HepG2 (cell line): ENCODE data around the gene DDX1. TPM values are rescaled to one million over a fixed set of nuclear protein-coding genes. Genes with fewer than 3 reads are reported as not detected.

Experiments
- ATAC-seq: fragments of 200-7000 bp; cut with Tn5 transposase; 3 replicates; pipeline ENCODE4 v1.9.1; 2020; ENCODE audit warnings: mild to moderate bottlenecking, moderate library complexity
- BruUV-seq: library from RNA; stranded (reverse); fragments of 400-500 nt; replicated peaks from 2 replicates; lab custom pipeline; 2021; lab: Mats Ljungman, UMichigan
- CTCF ChIA-PET: fragments of 300-600 bp; formaldehyde crosslinking; extraction: SDS; loops from one replicate; lab custom pipeline; 2021; ENCODE audit warnings: low total read pairs, inconsistent platforms, low intra/inter-chr PET ratio; lab: Yijun Ruan, JAX
- POLR2A ChIA-PET: fragments of 350-600 bp; sonication (Branson Sonifier 250); formaldehyde crosslinking; loops from one replicate; lab custom pipeline; 2020; ENCODE audit warnings: antibody characterized with exemption, inconsistent platforms; lab: Yijun Ruan, JAX
- DNase-seq: peaks from one replicate; pipeline ENCODE4 v3.0.0-alpha.2; 2015; ENCODE audit warnings: low spot score
- FAIRE-seq: peaks from 3 replicates; lab custom pipeline; 2011; peaks lifted over from hg19 to GRCh38; lab: Jason Lieb, UNC
- H2AFZ ChIP-seq: one replicate; pipeline ENCODE4 v1.6.1; 2011; ENCODE audit warnings: low read length, inconsistent platforms
- H3K27ac ChIP-seq: fragments of 300-600 bp; 3 replicates; pipeline ENCODE4 v1.8.0; 2011; ENCODE audit warnings: mixed run types, mild to moderate bottlenecking, mixed read lengths, low read length, inconsistent platforms; ENCODE audit not compliant: insufficient read depth; ENCODE audit errors: extremely low read length
- H3K27me3 ChIP-seq, 2 experiments: fragments of 200-600 bp in 1 of 2; 2 replicates in 1 of 2; 3 replicates in 1 of 2; pipeline versions ENCODE4 v1.6.0 to v1.8.0; 2011; ENCODE audit warnings: low read length in 2 of 2, mild to moderate bottlenecking in 2 of 2, moderate library complexity in 2 of 2, inconsistent platforms in 1 of 2; ENCODE audit not compliant: insufficient read depth in 2 of 2, control insufficient read depth in 1 of 2
- H3K36me3 ChIP-seq, 2 experiments: fragments of 200-600 bp in 1 of 2; replicated peaks in 1 of 2; 2 replicates in 1 of 2; 3 replicates in 1 of 2; pipeline versions ENCODE4 v1.5.1 to v1.8.0; 2011; ENCODE audit warnings: low read length in 2 of 2, inconsistent platforms in 1 of 2; ENCODE audit not compliant: insufficient read depth in 2 of 2, control insufficient read depth in 1 of 2
- H3K4me1 ChIP-seq: 2 replicates; pipeline ENCODE4 v1.5.1; 2012; ENCODE audit warnings: low read length, inconsistent platforms; ENCODE audit not compliant: insufficient read depth
- H3K4me2 ChIP-seq: 2 replicates; pipeline ENCODE4 v1.6.0; 2011; ENCODE audit warnings: low read depth, low read length, inconsistent platforms
- H3K4me3 ChIP-seq, 3 experiments: fragments of 200-600 bp in 1 of 3; sonication (generic), shearing (Covaris generic) in 1 of 3; replicated peaks in 1 of 3; 2 replicates each; pipeline ENCODE4 v1.5.1; 2011 to 2016; ENCODE audit warnings: low read length in 3 of 3, inconsistent platforms in 2 of 3, low read depth in 2 of 3, mild to moderate bottlenecking in 2 of 3, control low read depth in 1 of 3, mixed read lengths in 1 of 3; ENCODE audit not compliant: insufficient read depth in 1 of 3
- H3K79me2 ChIP-seq: one replicate; pipeline ENCODE4 v1.6.1; 2011; ENCODE audit warnings: low read length, inconsistent platforms; ENCODE audit not compliant: insufficient read depth
- H3K9ac ChIP-seq: 2 replicates; pipeline ENCODE4 v1.6.0; 2011; ENCODE audit warnings: mild to moderate bottlenecking, low read depth, low read length, inconsistent platforms; ENCODE audit not compliant: insufficient read depth
- H3K9me3 ChIP-seq: 2 replicates; pipeline ENCODE4 v1.5.1; 2012; ENCODE audit warnings: mild to moderate bottlenecking, low read length
- H4K20me1 ChIP-seq: 2 replicates; pipeline ENCODE4 v1.6.0; 2011; ENCODE audit warnings: inconsistent platforms, mild to moderate bottlenecking, low read length, moderate library complexity; ENCODE audit not compliant: insufficient read depth
- ARNT2 ChIP-seq: sonication (generic); formaldehyde crosslinking; IDR thresholded peaks from 2 replicates; pipeline ENCODE4 v1.8.0; 2022; ENCODE audit warnings: mild to moderate bottlenecking, low read depth, missing genetic modification reagents, moderate library complexity
- ARNTL ChIP-seq: sonication (generic); formaldehyde crosslinking; IDR thresholded peaks from 2 replicates; pipeline ENCODE4 v1.4.0; 2020; ENCODE audit warnings: mild to moderate bottlenecking, missing genetic modification reagents
- BATF2 ChIP-seq: sonication (generic); formaldehyde crosslinking; IDR thresholded peaks from 2 replicates; pipeline ENCODE4 v1.8.0; 2022; ENCODE audit warnings: mild to moderate bottlenecking, missing genetic modification reagents, moderate library complexity
- CREM ChIP-seq, 2 experiments: sonication (generic) in 1 of 2; formaldehyde crosslinking in 1 of 2; IDR thresholded peaks; 2 replicates each; pipeline versions ENCODE4 v1.4.0 to v1.6.1; 2016 to 2020; ENCODE audit warnings: antibody characterized with exemption in 1 of 2, mild to moderate bottlenecking in 1 of 2, missing genetic modification reagents in 1 of 2
- FOSL2 ChIP-seq: sonication (generic); formaldehyde crosslinking; IDR thresholded peaks from 2 replicates; pipeline ENCODE4 v1.4.0; 2020; ENCODE audit warnings: missing genetic modification reagents
- HOXD1 ChIP-seq: sonication (generic); formaldehyde crosslinking; IDR thresholded peaks from 2 replicates; pipeline ENCODE4 v1.5.0; 2020; ENCODE audit warnings: missing genetic modification reagents
- MTF2 ChIP-seq: sonication (generic); formaldehyde crosslinking; IDR thresholded peaks from 2 replicates; pipeline ENCODE4 v1.5.0; 2020; ENCODE audit warnings: missing genetic modification reagents, borderline replicate concordance
- SALL1 ChIP-seq: sonication (generic); formaldehyde crosslinking; IDR thresholded peaks from 2 replicates; pipeline ENCODE4 v1.8.0; 2022; ENCODE audit warnings: mild to moderate bottlenecking, missing genetic modification reagents
- SATB2 ChIP-seq: sonication (generic); formaldehyde crosslinking; IDR thresholded peaks from 2 replicates; pipeline ENCODE4 v1.5.0; 2020; ENCODE audit warnings: missing genetic modification reagents
- SNAPC5 ChIP-seq: sonication (generic); formaldehyde crosslinking; IDR thresholded peaks from 2 replicates; pipeline ENCODE4 v1.8.1; 2023; ENCODE audit warnings: mild to moderate bottlenecking, missing genetic modification reagents, borderline replicate concordance
- SRF ChIP-seq: IDR thresholded peaks from 2 replicates; pipeline ENCODE4 v1.6.1; 2011; ENCODE audit warnings: mild to moderate bottlenecking, low read depth, low read length, moderate library complexity
- TSC22D2 ChIP-seq: sonication (generic); formaldehyde crosslinking; IDR thresholded peaks from 2 replicates; pipeline ENCODE4 v1.5.1; 2020; ENCODE audit warnings: missing genetic modification reagents, mild to moderate bottlenecking, borderline replicate concordance
- XBP1 ChIP-seq: sonication (generic); formaldehyde crosslinking; IDR thresholded peaks from 2 replicates; pipeline ENCODE4 v1.5.0; 2020; ENCODE audit warnings: missing genetic modification reagents
- ZFP91 ChIP-seq: sonication (generic); formaldehyde crosslinking; IDR thresholded peaks from 2 replicates; pipeline ENCODE4 v1.9.0; 2022; ENCODE audit warnings: missing genetic modification reagents, mild to moderate bottlenecking, borderline replicate concordance
- ZNF124 ChIP-seq: sonication (generic); formaldehyde crosslinking; IDR thresholded peaks from 2 replicates; pipeline ENCODE4 v1.4.0; 2020; ENCODE audit warnings: missing genetic modification reagents
- ZNF510 ChIP-seq: sonication (generic); formaldehyde crosslinking; IDR thresholded peaks from 2 replicates; pipeline ENCODE4 v1.4.0; 2020; ENCODE audit warnings: low read depth, mild to moderate bottlenecking, missing genetic modification reagents
- ZNF652 ChIP-seq: IDR thresholded peaks from 2 replicates; pipeline ENCODE4 v1.6.1; 2016; ENCODE audit warnings: low read depth, borderline replicate concordance
- ZNF770 ChIP-seq: sonication (generic); formaldehyde crosslinking; IDR thresholded peaks from 2 replicates; pipeline ENCODE4 v1.5.0; 2020; ENCODE audit warnings: mild to moderate bottlenecking, missing genetic modification reagents
- ZNF850 ChIP-seq: sonication (generic); formaldehyde crosslinking; conservative IDR thresholded peaks from 2 replicates; pipeline ENCODE4 v1.9.0; 2021; ENCODE audit warnings: mild to moderate bottlenecking, missing genetic modification reagents
- WGBS: methylation state at CpG from one replicate; pipeline ENCODE4 v1.1.6; 2017; ENCODE audit warnings: low lambda C conversion rate; 5-methylcytosine and 5-hydroxymethylcytosine counted together
- in situ Hi-C: cut with HindIII; loops from 2 replicates; pipeline ENCODE4 v1.10.0; 2017; ENCODE audit warnings: low pct_unique_long_range_greater_than_20kb; ENCODE audit not compliant: extremely low pct_ligation_motif_present
- intact Hi-C: fragments of 100-400 bp; cut with micrococcal nuclease; formaldehyde crosslinking; loops from one replicate; pipeline ENCODE4 v1.10.0; 2022; ENCODE audit not compliant: unreplicated experiment
- polyA plus RNA-seq, 8 experiments: library from polyadenylated mRNA; depleted of rRNA in 3 of 8; stranded (reverse) in 7 of 8; unstranded in 1 of 8; fragments of >200 nt; fragmentation: Illumina TruSeq in 4 of 8; extraction: Trizol in 4 of 8; gene quantifications; 2 replicates each; pipeline versions ENCODE4 v1.2.1 to v1.2.3, GENCODE V29; 2011 to 2016; ENCODE audit warnings: low read depth in 4 of 8, missing spikeins in 1 of 8, mixed read lengths in 1 of 8; ENCODE audit not compliant: insufficient read depth in 1 of 8
- total RNA-seq, 5 experiments: library from RNA; depleted of rRNA; stranded (reverse); fragments of >200 nt; fragmentation: Illumina TruSeq; extraction: Trizol; gene quantifications; 2 replicates each; pipeline ENCODE4 v1.2.3, GENCODE V29; 2016; ENCODE audit warnings: low read depth in 1 of 5

DDX1 gene
- total and polyA plus RNA-seq, 2 of the 13 experiments (the other 11 are each of a cell fraction or from before 2014, with no cell fraction given) = 81.6 to 130 TPM

GRCh38 chr2:15561574-15562344, 29.9 kb upstream of the DDX1 start:
- in situ Hi-C loops (no loop called here), intact Hi-C loops (loop anchor here (1.0 to 2.0 kb wide), 2 partner anchors 13 to 29 kb away; partner anchors contain the start of gene DDX1)
- Histone ChIP-seq H3K4me2 (peak overlapping the region; percentile 70), H3K27ac (peak overlapping the region; percentile 70), H3K27me3 (peaks cover 0 to 9% of the 10 kb centered on the region in 2 experiments; a peak in 2 of 5 replicates), H4K20me1 (no peaks in the 10 kb centered on the region), H3K4me3 (peak overlapping the region; percentile 92 to 95 (median 93)), H3K9me3 (no peaks in the 10 kb centered on the region), H3K4me1 (peaks cover 46% of the 10 kb centered on the region), H3K36me3 (no peaks in the 10 kb centered on the region), H2AFZ (peak overlapping the region; percentile 92), H3K9ac (peak overlapping the region; percentile 89), H3K79me2 (peaks cover 45% of the 10 kb centered on the region)
- DNase-seq = peak; percentile 14
- peak; percentile 37 for ATAC-seq
- FAIRE-seq = no peak
- ChIA-PET CTCF (no interaction called here), POLR2A (interaction anchor here (1.2 to 2.1 kb wide), 5 partner anchors 10 to 126 kb away, joined by 3 to 7 read pairs (median 4); no protein-coding TSS in a partner anchor)
- no TSS peak for BruUV-seq
- WGBS = 2% methylated on average over 13 of the region's 13 CpGs
- TF ChIP-seq ARNT2 (CRISPR knock-in tag) (0 out of 2 replicates have a peak, but pooled peaks have one; percentile 12), SALL1 (no peak), ZNF770 (CRISPR knock-in tag) (0 out of 2 replicates have a peak, but pooled peaks have one; percentile 31), TSC22D2 (CRISPR knock-in tag) (no peak), XBP1 (CRISPR knock-in tag) (no peak), SNAPC5 (CRISPR knock-in tag) (no peak), SATB2 (CRISPR knock-in tag) (0 out of 2 replicates have a peak, but pooled peaks have one; percentile 17), HOXD1 (CRISPR knock-in tag) (no peak), FOSL2 (CRISPR knock-in tag) (no peak), ZNF850 (no peak), ZFP91 (CRISPR knock-in tag) (peak; percentile 32; the same call in 1 of the 2 replicates), SRF (no peak), MTF2 (CRISPR knock-in tag) (0 out of 2 replicates have a peak, but pooled peaks have one; percentile 59), CREM (IDR thresholded peaks at IDR 0.05) (peak; percentile 9; the same call in 1 of the 2 replicates), CREM (CRISPR knock-in tag; IDR thresholded peaks at IDR 0.05) (no peak), ZNF510 (CRISPR knock-in tag) (0 out of 2 replicates have a peak, but pooled peaks have one; percentile 10), ZNF652 (CRISPR knock-in tag) (peak; percentile 6; the same call in 1 of the 2 replicates), ARNTL (CRISPR knock-in tag) (no peak), ZNF124 (peak; percentile 18), BATF2 (0 out of 2 replicates have a peak, but pooled peaks have one; percentile 58)
